HEK293T (cell line): ENCODE data around the gene S100A13.
"Not testable (repeated sequence)": the region's sequence is repeated elsewhere in the genome, so short reads cannot be mapped to it uniquely, and the experiment has no call there.

Experiments used
- CTCF ChIA-PET: fragments of 350-600 bp; formaldehyde crosslinking; extraction: SDS; loops from one replicate; lab custom pipeline; 2021; ENCODE audit warnings: antibody characterized with exemption, inconsistent platforms; lab: Yijun Ruan, JAX
- POLR2A ChIA-PET: fragments of 350-600 bp; formaldehyde crosslinking; extraction: SDS; loops from one replicate; lab custom pipeline; 2020; ENCODE audit warnings: antibody characterized with exemption, inconsistent platforms; lab: Yijun Ruan, JAX
- DNase-seq: peaks from one replicate; pipeline ENCODE4 v3.0.0; 2012; ENCODE audit warnings: mixed read lengths; ENCODE audit errors: extremely low spot score
- ARNT ChIP-seq: fragments of 450-650 bp; IDR thresholded peaks from 2 replicates; pipeline ENCODE4 v1.6.1; 2017; ENCODE audit warnings: mild to moderate bottlenecking
- BHLHE40 ChIP-seq: fragments of 450-650 bp; IDR thresholded peaks from 2 replicates; pipeline ENCODE4 v1.6.1; 2016; ENCODE audit warnings: mild to moderate bottlenecking, moderate library complexity, borderline replicate concordance
- CTBP1 ChIP-seq: fragments of 450-650 bp; IDR thresholded peaks from 2 replicates; pipeline ENCODE4 v1.6.1; 2016; ENCODE audit warnings: borderline replicate concordance
- ELF4 ChIP-seq: fragments of 450-650 bp; IDR thresholded peaks from 2 replicates; pipeline ENCODE4 v1.6.1; 2017; ENCODE audit warnings: antibody characterized with exemption
- FOXA1 ChIP-seq: fragments of 450-650 bp; IDR thresholded peaks from 2 replicates; pipeline ENCODE4 v1.6.1; 2016; ENCODE audit warnings: mild to moderate bottlenecking
- FOXK2 ChIP-seq: fragments of 450-650 bp; IDR thresholded peaks from 2 replicates; pipeline ENCODE4 v1.6.1; 2016; ENCODE audit warnings: mild to moderate bottlenecking
- FOXM1 ChIP-seq: fragments of 450-650 bp; IDR thresholded peaks from 2 replicates; pipeline ENCODE4 v1.6.1; 2017; ENCODE audit warnings: mild to moderate bottlenecking, borderline replicate concordance
- HDGF ChIP-seq: fragments of 450-650 bp; IDR thresholded peaks from 2 replicates; pipeline ENCODE4 v1.6.1; 2017; ENCODE audit warnings: antibody characterized with exemption, borderline replicate concordance
- L3MBTL2 ChIP-seq: fragments of 450-650 bp; conservative IDR thresholded peaks from 2 replicates; pipeline ENCODE4 v1.6.1; 2016; ENCODE audit warnings: mild to moderate bottlenecking
- LEF1 ChIP-seq: fragments of 450-650 bp; IDR thresholded peaks from 2 replicates; pipeline ENCODE4 v1.6.1; 2017; ENCODE audit warnings: mild to moderate bottlenecking, borderline replicate concordance
- NFRKB ChIP-seq: fragments of 450-650 bp; IDR thresholded peaks from 2 replicates; pipeline ENCODE4 v1.6.1; 2016; ENCODE audit warnings: mild to moderate bottlenecking, moderate library complexity
- SP1 ChIP-seq: fragments of 450-650 bp; IDR thresholded peaks from 2 replicates; pipeline ENCODE4 v1.6.1; 2017
- SUZ12 ChIP-seq: fragments of 450-650 bp; IDR thresholded peaks from 2 replicates; pipeline ENCODE4 v1.6.1; 2016; ENCODE audit warnings: mild to moderate bottlenecking
- TARDBP ChIP-seq: fragments of 450-650 bp; IDR thresholded peaks from 2 replicates; pipeline ENCODE4 v1.6.1; 2016
- ZNF384 ChIP-seq: fragments of 450-650 bp; IDR thresholded peaks from 2 replicates; pipeline ENCODE4 v1.6.1; 2016
- TF ChIP-seq, protein P1 (sequence below): fragments of 450-650 bp; IDR thresholded peaks from 2 replicates; pipeline ENCODE4 v1.6.1; 2016

Gene S100A13

DNA sequence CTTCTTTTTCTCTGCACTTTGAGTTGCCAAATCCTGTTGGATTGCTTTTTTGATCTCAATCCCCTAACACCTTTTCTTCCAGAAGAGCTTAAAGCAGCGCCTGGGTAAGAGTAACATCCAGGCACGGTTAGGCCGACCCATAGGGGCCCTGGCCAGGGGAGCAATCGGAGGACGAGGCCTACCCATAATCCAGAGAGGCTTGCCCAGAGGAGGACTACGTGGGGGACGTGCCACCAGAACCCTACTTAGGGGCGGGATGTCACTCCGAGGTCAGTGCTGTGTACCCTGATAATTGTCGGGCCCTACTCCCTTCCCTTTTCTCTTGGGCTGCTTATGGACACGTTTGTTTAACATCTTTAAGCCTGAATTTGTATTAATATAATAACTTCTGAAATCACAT lies 14.9 kb upstream of the S100A13 start:
- POLR2A ChIA-PET, result interaction anchor here (4.5 kb wide), 1 partner anchor 8 kb away, joined by 47 read pairs; the partner anchor contains the start of gene CHTOP

DNA sequence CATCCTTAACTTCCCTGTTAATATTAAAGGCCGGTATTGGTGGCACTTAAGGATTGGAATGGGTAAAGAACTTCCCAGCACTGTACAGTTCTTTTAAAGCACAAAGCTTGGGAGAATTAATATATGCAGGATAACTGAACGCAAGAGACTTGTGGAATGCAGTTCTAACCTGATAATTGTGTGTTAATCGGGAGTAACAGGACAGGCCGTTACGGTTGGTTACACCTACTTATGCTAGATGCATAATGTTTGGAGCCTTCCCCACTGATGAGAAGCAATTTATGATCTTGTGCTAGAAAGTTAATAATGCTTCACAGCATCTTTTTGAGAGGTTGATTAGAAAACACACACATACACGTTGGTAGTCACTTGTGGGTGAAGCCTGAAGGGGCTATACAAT lies 13.6 kb upstream of the S100A13 start:
- ChIA-PET CTCF (no interaction called here), POLR2A (interaction anchor here (1.3 kb wide), 1 partner anchor 13 kb away, joined by 4 read pairs; the partner anchor contains the start of gene S100A13)
- no peak for DNase-seq
- no peak for TF ChIP-seq LEF1
- no peak for TF ChIP-seq TARDBP
- TF ChIP-seq ARNT, result no peak
- no peak for TF ChIP-seq BHLHE40
- no peak for TF ChIP-seq SP1
- TF ChIP-seq HDGF, result no peak
- TF ChIP-seq SUZ12, result no peak
- TF ChIP-seq FOXA1, result no peak
- TF ChIP-seq L3MBTL2, result no peak
- TF ChIP-seq CTBP1, result no peak
- TF ChIP-seq, protein P1, sequence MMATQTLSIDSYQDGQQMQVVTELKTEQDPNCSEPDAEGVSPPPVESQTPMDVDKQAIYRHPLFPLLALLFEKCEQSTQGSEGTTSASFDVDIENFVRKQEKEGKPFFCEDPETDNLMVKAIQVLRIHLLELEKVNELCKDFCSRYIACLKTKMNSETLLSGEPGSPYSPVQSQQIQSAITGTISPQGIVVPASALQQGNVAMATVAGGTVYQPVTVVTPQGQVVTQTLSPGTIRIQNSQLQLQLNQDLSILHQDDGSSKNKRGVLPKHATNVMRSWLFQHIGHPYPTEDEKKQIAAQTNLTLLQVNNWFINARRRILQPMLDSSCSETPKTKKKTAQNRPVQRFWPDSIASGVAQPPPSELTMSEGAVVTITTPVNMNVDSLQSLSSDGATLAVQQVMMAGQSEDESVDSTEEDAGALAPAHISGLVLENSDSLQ, result no peak
- no peak for TF ChIP-seq FOXK2
- no peak for TF ChIP-seq ZNF384
- TF ChIP-seq NFRKB, result no peak

More for the DNA sequence above, 14.9 kb upstream of the S100A13 start:
- no peak for DNase-seq
- no peak for TF ChIP-seq L3MBTL2
- TF ChIP-seq ELF4, result no peak
- TF ChIP-seq SP1, result no peak
- no peak for TF ChIP-seq TARDBP
- no peak for TF ChIP-seq FOXK2
- no peak for TF ChIP-seq CTBP1
- TF ChIP-seq ZNF384, result no peak
- no peak for TF ChIP-seq LEF1
- no peak for TF ChIP-seq HDGF
- TF ChIP-seq SUZ12, result no peak
- TF ChIP-seq BHLHE40, result no peak
- TF ChIP-seq FOXM1, result no peak
- no peak for TF ChIP-seq ARNT
- TF ChIP-seq, protein P1, result no peak
- CTCF ChIA-PET, result no interaction called here

DNA sequence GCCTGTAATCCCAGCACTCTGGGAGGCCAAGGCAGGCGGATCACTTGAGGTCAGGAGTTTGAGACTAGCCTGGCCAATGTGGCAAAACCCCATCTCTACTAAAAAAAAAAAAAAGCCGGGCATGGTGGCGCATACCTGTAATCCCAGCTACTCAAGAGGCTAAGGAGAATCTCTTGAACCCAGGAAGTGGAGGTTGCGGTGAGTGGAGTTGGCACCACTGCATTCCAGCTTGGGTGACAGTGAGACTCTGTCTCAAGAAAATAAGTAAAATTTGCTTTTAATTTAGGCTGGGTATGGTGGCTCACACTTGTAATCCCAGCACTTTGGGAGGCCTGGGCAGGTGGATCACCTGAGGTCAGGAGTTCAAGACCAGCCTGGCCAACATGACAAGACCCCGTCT lies 12.9 kb upstream of the S100A13 start:
- CTCF ChIA-PET, result interaction anchor here (1.5 kb wide), 1 partner anchor 13 kb away, joined by 8 read pairs; the partner anchor contains the start of gene S100A13
- not testable (repeated sequence) for DNase-seq
- POLR2A ChIA-PET, result interaction anchor here (1.3 kb wide), 1 partner anchor 13 kb away, joined by 4 read pairs; the partner anchor contains the start of gene S100A13

DNA sequence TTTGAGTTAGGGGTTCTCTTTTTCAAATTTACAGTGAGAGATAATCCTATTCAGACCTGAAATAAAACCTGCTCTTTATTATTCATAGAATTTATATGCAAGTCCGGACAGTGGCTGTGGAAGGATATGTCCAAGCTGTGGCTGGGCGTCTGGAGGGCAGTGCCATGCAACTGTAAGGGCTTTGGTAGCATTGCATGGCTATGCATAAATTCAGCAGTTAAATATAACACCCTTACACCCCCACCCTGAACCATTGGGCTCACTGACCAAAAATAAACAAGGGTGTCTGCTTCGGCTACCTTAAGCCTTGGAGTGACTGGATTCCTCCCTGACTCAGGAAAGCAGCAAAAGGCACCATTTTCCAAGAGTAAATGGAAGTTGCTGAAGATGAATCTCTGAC lies 12.0 kb upstream of the S100A13 start:
- ChIA-PET CTCF (interaction anchor here (1.5 kb wide), 1 partner anchor 12 kb away, joined by 8 read pairs; the partner anchor contains the start of gene S100A13), POLR2A (interaction anchor here (1.3 to 1.8 kb wide), 2 partner anchors 11 to 12 kb away, joined by 4 to 11 read pairs; partner anchors contain the start of genes S100A1 and S100A13)
- DNase-seq, result no peak
- TF ChIP-seq CTBP1 (no peak), HDGF (no peak), ZNF384 (no peak), TARDBP (no peak), SUZ12 (no peak), BHLHE40 (no peak), ELF4 (no peak), FOXA1 (no peak), L3MBTL2 (no peak), LEF1 (no peak), FOXM1 (no peak), NFRKB (no peak), SP1 (no peak), ARNT (no peak)

DNA sequence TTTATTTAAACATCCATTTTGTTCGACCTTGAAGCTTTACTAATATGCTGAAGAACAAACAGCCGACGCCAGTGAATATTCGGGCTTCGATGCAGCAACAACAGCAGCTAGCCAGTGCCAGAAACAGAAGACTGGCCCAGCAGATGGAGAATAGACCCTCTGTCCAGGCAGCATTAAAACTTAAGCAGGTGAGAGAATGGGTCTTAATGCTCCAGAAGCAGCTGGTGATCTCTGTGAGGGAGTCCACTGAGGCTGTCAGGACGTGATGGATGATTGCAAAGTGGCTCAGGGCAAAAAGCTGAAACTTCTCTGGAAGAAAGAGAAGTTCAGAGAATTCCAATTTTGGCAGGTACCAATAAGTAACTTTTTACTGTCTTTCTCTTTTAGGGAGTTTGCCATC lies 11.0 kb upstream of the S100A13 start:
- TF ChIP-seq LEF1 (no peak), HDGF (no peak), CTBP1 (no peak), SUZ12 (no peak), NFRKB (no peak), L3MBTL2 (no peak), ELF4 (no peak), ARNT (no peak), ZNF384 (no peak), FOXM1 (no peak), BHLHE40 (no peak), SP1 (no peak)
- TF ChIP-seq, protein P1, result no peak
- ChIA-PET POLR2A (interaction anchor here (0.8 to 1.8 kb wide), 3 partner anchors 10 to 137 kb away, joined by 3 to 11 read pairs (median 3); partner anchors contain the start of genes S100A1, S100A13 and SLC27A3), CTCF (interaction anchor here (1.9 kb wide), 1 partner anchor 11 kb away, joined by 6 read pairs; the partner anchor contains the start of gene S100A13)
- no peak for DNase-seq

DNA sequence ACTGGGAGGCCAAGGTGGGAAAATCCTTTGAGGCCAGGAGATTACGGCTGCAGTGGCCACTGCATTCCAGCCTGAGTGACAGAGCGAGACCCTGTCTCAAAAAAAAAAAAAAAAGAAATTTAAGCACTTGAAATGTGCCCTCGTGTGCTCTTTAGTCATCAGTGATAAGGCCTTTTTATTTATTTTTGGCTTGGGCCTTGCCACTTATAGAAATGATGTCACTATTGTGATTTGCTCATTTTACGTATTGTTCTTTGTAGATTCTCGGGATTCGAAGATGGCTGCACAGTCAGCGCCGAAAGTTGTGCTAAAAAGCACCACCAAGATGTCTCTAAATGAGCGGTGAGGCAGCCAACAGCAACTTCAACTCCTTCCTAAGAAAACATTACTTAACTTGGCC lies 9.0 kb upstream of the S100A13 start:
- DNase-seq, result no peak
- TF ChIP-seq LEF1 (no peak), SUZ12 (no peak), TARDBP (no peak), CTBP1 (no peak), FOXM1 (no peak), ZNF384 (no peak), SP1 (no peak), HDGF (no peak), ELF4 (no peak), BHLHE40 (no peak), L3MBTL2 (no peak), ARNT (no peak), FOXA1 (no peak), FOXK2 (no peak), NFRKB (no peak)
- TF ChIP-seq, protein P1, result no peak
- ChIA-PET POLR2A (interaction anchor here (1.6 kb wide), 1 partner anchor 9 kb away, joined by 7 read pairs; the partner anchor contains the start of gene S100A13), CTCF (no interaction called here)
